GM21786 (cell line): ENCODE measurements around the gene SCART1.
"Not testable (repeated sequence)": the region's sequence is repeated elsewhere in the genome, so short reads cannot be mapped to it uniquely, and the experiment has no call there.

Experiments used
- ATAC-seq: cut with Tn5 transposase; IDR thresholded peaks from one replicate; pipeline ENCODE4 v1.9.1; 2021; ENCODE audit not compliant: unreplicated experiment

The SCART1 gene

GRCh38 chr10:133431888-133432613 lies 21.7 kb upstream of the SCART1 start:
- not testable (repeated sequence) for ATAC-seq

- not testable (repeated sequence) for ATAC-seq
Measured at GRCh38 chr10:133432789-133433188, 21.0 kb upstream of the SCART1 start.

- ATAC-seq, result no peak
Measured at GRCh38 chr10:133438711-133439273, 15.0 kb upstream of the SCART1 start.

- no peak for ATAC-seq
Measured at GRCh38 chr10:133439517-133440461, 14.0 kb upstream of the SCART1 start.

GRCh38 chr10:133440633-133441285 lies 13.0 kb upstream of the SCART1 start:
- no peak for ATAC-seq

- ATAC-seq, result not testable (repeated sequence)
Measured at GRCh38 chr10:133441356-133441755, 12.4 kb upstream of the SCART1 start.

- no peak for ATAC-seq
Measured at GRCh38 chr10:133441780-133442179, 12.0 kb upstream of the SCART1 start.

- no peak for ATAC-seq
Measured at GRCh38 chr10:133442191-133442966, 11.4 kb upstream of the SCART1 start.

GRCh38 chr10:133442967-133443924 lies 10.5 kb upstream of the SCART1 start:
- no peak for ATAC-seq

GRCh38 chr10:133444342-133445267 lies 9.1 kb upstream of the SCART1 start:
- ATAC-seq, result no peak

GRCh38 chr10:133445268-133445732 lies 8.4 kb upstream of the SCART1 start:
- ATAC-seq, result no peak

- no peak for ATAC-seq
Measured at GRCh38 chr10:133445751-133446708, 7.7 kb upstream of the SCART1 start.

- ATAC-seq, result no peak
Measured at GRCh38 chr10:133446979-133447378, 6.8 kb upstream of the SCART1 start.

- ATAC-seq, result no peak
Measured at GRCh38 chr10:133448120-133448519, 5.6 kb upstream of the SCART1 start.

- no peak for ATAC-seq
Measured at GRCh38 chr10:133451346-133451745, 2.4 kb upstream of the SCART1 start.

- ATAC-seq, result no peak
Measured at GRCh38 chr10:133452453-133452852, 1.3 kb upstream of the SCART1 start.
